LNCAP (cell line): ENCODE measurements around the gene KANSL3.

Experiments
- CTCF ChIP-seq: fragments of 450-650 bp; IDR thresholded peaks from 2 replicates; pipeline ENCODE4 v1.5.1; 2017; ENCODE audit warnings: mild to moderate bottlenecking

KANSL3 gene

DNA sequence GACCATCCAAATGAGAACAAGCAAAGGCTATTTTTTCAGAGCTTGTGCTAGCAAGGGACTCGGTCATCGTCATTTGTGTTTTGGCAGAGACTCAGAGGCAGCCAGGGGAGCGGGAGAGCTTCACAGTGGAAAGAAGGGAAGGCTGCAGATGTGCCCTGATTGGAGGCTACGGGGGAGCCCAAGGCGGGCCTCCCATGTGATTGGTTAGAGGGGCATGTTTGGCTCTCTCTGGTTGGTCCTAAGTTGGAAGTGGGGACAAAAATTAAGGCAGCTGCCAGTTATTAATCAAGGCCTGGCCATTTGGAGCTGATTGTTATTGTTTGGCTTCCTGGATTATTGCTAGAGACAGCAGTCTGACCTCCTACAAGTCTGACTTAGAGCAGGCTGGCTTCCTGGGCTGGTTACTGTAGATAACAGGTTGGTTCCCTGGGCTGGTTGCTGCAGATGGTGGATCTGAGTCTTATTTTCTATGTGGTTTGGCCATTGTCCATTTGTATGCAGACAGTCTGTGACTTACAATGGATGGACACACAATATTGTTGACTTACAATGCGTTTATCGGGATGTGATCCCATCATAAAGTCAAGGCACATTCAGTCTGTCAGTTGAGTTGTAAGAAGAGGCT lies 10.3 kb upstream of the KANSL3 start:
- no peak for TF ChIP-seq CTCF

- TF ChIP-seq CTCF, result no peak
These were observed 9.6 kb upstream of the KANSL3 start for GRCh38 chr2:96647681-96648080.

DNA sequence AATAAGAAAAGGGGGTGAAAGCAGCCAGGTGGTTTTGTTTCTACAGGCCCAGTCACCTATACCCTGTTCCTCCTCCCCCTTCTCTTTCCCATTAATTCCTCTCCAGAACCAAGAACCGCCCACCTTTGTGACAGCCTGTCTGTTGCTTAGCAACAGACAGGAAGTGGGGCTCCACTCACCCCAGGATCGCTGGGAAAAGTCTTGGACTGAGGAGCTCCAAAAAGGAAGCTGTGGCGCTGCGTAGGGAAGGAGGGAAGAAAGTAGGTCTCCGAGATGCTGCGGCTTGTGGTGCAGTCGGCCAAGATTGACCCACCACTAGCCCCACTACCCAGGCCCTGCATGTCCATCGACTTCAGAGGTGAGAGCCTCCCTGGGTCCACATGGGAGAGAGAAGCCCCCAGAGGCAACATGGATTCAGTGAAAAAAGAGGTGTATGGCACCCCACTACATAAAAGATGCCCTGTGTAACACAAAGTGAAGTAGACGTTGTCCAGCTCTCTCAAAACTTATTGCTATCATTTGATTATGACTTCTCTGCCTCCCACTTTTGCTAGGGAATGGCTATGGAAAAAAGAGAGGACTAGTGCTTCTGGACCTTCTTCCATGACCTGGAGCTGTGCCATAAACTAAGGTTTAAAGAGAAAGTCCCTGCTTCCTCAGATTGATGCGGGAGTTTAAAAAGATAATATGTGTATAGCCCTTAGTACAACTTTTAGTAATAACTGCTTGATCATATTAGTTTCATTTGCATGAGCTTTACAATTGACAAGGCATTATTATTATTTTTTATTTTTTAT lies 4.7 kb upstream of the KANSL3 start, which contains the start of gene FER1L5:
TSS of gene FER1L5 (plus strand) at position 201 of the 797 bp plus-strand sequence. CDS start at position 274, 73 bp downstream.
- TF ChIP-seq CTCF, result no peak

DNA sequence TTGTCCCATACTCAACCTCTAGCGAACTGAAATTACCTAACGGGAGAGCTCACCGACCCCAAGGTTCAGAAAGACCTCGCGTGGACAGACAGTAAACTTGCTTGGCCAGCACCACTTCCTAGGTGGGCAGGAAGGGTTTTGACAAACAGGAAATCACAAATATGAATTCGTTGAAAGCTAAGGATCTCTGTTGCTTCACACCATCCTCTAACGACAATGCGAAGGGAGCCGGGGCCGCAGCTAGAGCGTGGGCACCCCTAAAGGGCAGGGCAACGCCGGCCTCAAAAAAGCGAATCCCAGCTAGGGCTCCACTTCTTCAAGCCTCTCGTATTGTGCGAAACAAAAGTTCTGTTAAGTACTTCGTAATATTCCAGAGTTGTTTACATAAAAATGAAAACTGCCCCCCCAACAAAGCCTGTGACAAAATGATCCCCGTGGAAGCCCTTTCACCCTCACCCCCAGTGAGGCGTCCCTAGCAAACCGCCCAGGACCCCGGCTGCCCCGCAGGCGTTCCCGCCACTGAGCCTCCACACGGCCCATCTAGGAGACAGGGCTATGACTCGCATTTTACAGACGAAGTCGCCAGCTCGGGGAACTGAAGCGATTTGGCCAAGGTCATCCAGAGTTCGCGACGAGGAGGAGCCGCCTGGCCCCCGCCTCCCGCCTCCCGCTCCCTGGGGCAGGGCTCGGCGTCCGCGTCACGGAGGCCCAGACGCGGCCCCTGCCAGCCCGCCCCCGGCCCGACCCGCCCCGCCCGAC lies 548 bp downstream of the KANSL3 start:
- TF ChIP-seq CTCF, result no peak

- no peak for TF ChIP-seq CTCF
These were observed 1.5 kb downstream of the KANSL3 start for GRCh38 chr2:96636551-96637171.

GRCh38 chr2:96633641-96634040 lies 4.5 kb downstream of the KANSL3 start:
- no peak for TF ChIP-seq CTCF

GRCh38 chr2:96631804-96632435 lies 6.2 kb downstream of the KANSL3 start:
- TF ChIP-seq CTCF, result no peak
